ENCODE results near the gene MEIOSIN. TPM values are rescaled to one million over a fixed set of nuclear protein-coding genes. Genes with fewer than 3 reads are reported as not detected.

The MEIOSIN gene
- total and polyA plus RNA-seq, 4 donors: not detected

- H3K9me3 ChIP-seq (ENCODE audit: control insufficient read depth in 4 of 4, insufficient read depth in 3 of 4, low read length in 3 of 4): peaks cover 0 to 2% (median 0%) of the 10 kb centered on the region in 4 donors
- no peak for DNase-seq
- ATAC-seq (ENCODE audit: insufficient read depth, low FRiP score): no peak
- H3K36me3 ChIP-seq (ENCODE audit: control insufficient read depth in 4 of 4, insufficient read depth in 4 of 4, low read length in 4 of 4): peaks cover 0 to 21% (median 7%) of the 10 kb centered on the region in 4 donors
- 75 to 76% methylated on average over 26 of the region's 26 CpGs for WGBS, 2 donors
- no peaks in the 10 kb centered on the region for H3K27me3 ChIP-seq (ENCODE audit: control insufficient read depth in 3 of 3, insufficient read depth in 3 of 3, low read length in 2 of 3)
- no peak for TF ChIP-seq CTCF (IDR thresholded peaks at IDR 0.05; ENCODE audit: control extremely low read depth, extremely low read depth)
- no peak overlapping the region for H3K4me3 ChIP-seq
- H3K27ac ChIP-seq (ENCODE audit: low read depth in 1 of 2, low read length in 1 of 2): peak overlapping the region; percentile 80 to 96
- no peak overlapping the region for H3K9ac ChIP-seq (ENCODE audit: insufficient read depth in 1 of 2, low read length in 2 of 2)
- H3K4me1 ChIP-seq (ENCODE audit: control insufficient read depth in 5 of 5, insufficient read depth in 5 of 5, low read length in 5 of 5): peaks cover 2 to 18% (median 11%) of the 10 kb centered on the region in 5 donors
Measured at GRCh38 chr19:45782820-45783785, 49.9 kb downstream of the MEIOSIN start.

GRCh38 chr19:45784096-45784495 lies 50.9 kb downstream of the MEIOSIN start:
- Histone ChIP-seq H3K4me1 (ENCODE audit: control insufficient read depth in 5 of 5, insufficient read depth in 5 of 5, low read length in 5 of 5) (peaks cover 2 to 18% (median 11%) of the 10 kb centered on the region in 5 donors), H3K27ac (ENCODE audit: low read depth in 1 of 2, low read length in 1 of 2) (peak overlapping the region; percentile 80 to 96), H3K27me3 (ENCODE audit: control insufficient read depth in 3 of 3, insufficient read depth in 3 of 3, low read length in 2 of 3) (no peaks in the 10 kb centered on the region), H3K9ac (ENCODE audit: insufficient read depth in 1 of 2, low read length in 2 of 2) (no peak overlapping the region), H3K9me3 (ENCODE audit: control insufficient read depth in 4 of 4, insufficient read depth in 3 of 4, low read length in 3 of 4) (peaks cover 0 to 2% (median 0%) of the 10 kb centered on the region in 4 donors), H3K4me3 (no peak overlapping the region), H3K36me3 (ENCODE audit: control insufficient read depth in 4 of 4, insufficient read depth in 4 of 4, low read length in 4 of 4) (peaks cover 0 to 28% (median 10%) of the 10 kb centered on the region in 4 donors)
- ATAC-seq (ENCODE audit: insufficient read depth, low FRiP score) (no peak), DNase-seq (no peak)
- no peak for TF ChIP-seq CTCF (IDR thresholded peaks at IDR 0.05; ENCODE audit: control extremely low read depth, extremely low read depth)
- WGBS, 2 donors: 86 to 89% methylated on average over 4 of the region's 4 CpGs

GRCh38 chr19:45785097-45785496 lies 51.9 kb downstream of the MEIOSIN start:
- Histone ChIP-seq H3K4me1 (ENCODE audit: control insufficient read depth in 5 of 5, insufficient read depth in 5 of 5, low read length in 5 of 5) (peaks cover 2 to 18% (median 11%) of the 10 kb centered on the region in 5 donors), H3K4me3 (no peak overlapping the region), H3K36me3 (ENCODE audit: control insufficient read depth in 4 of 4, insufficient read depth in 4 of 4, low read length in 4 of 4) (peaks cover 0 to 31% (median 11%) of the 10 kb centered on the region in 4 donors), H3K27ac (ENCODE audit: low read depth in 1 of 2, low read length in 1 of 2) (peak overlapping the region; percentile 43 to 96), H3K27me3 (ENCODE audit: control insufficient read depth in 3 of 3, insufficient read depth in 3 of 3, low read length in 2 of 3) (no peaks in the 10 kb centered on the region), H3K9me3 (ENCODE audit: control insufficient read depth in 4 of 4, insufficient read depth in 3 of 4, low read length in 3 of 4) (peaks cover 0 to 2% (median 0%) of the 10 kb centered on the region in 4 donors), H3K9ac (ENCODE audit: insufficient read depth in 1 of 2, low read length in 2 of 2) (no peak overlapping the region)
- DNase-seq (no peak), ATAC-seq (ENCODE audit: insufficient read depth, low FRiP score) (no peak)
- TF ChIP-seq CTCF (IDR thresholded peaks at IDR 0.05; ENCODE audit: control extremely low read depth, extremely low read depth): no peak
- WGBS, 2 donors: 81 to 84% methylated on average over 5 of the region's 5 CpGs
